Measurements from ENCODE around the gene CTNNA3.

- TF ChIP-seq POLR2A (IDR thresholded peaks at IDR 0.05) (no peak), CTCF (IDR thresholded peaks at IDR 0.05 in 4 of 5, conservative IDR thresholded peaks at IDR 0.05 in 1 of 5) (no peak)
Measured at GRCh38 chr10:67079126-67079525, 616.9 kb downstream of the CTNNA3 start.
